Karpas-422 (cell line): ENCODE results near the gene GLRA3. TPM values are rescaled to one million over a fixed set of nuclear protein-coding genes. Genes with fewer than 3 reads are reported as not detected.
A peak's percentile ranks its signal among the peaks of the same experiment; 100 is the strongest.

ENCODE experiments used
- DNase-seq: peaks from one replicate; pipeline ENCODE4 v3.0.0-alpha.2; 2015
- H2AFZ ChIP-seq: fragments of 200-600 bp; sonication (generic); 2 replicates; pipeline ENCODE4 v1.6.1; 2014; ENCODE audit warnings: antibody characterized with exemption, low read length, mixed read lengths
- H3K27ac ChIP-seq: fragments of 200-600 bp; sonication (generic); 2 replicates; pipeline ENCODE4 v1.5.1; 2014; ENCODE audit warnings: mild to moderate bottlenecking, low read length, moderate library complexity
- H3K27me3 ChIP-seq: fragments of 200-600 bp; sonication (generic); 2 replicates; pipeline ENCODE4 v1.6.1; 2014; ENCODE audit warnings: low read length, mixed read lengths
- H3K36me3 ChIP-seq: fragments of 200-600 bp; sonication (generic); 2 replicates; pipeline ENCODE4 v1.6.1; 2014; ENCODE audit warnings: low read length, mixed read lengths; ENCODE audit not compliant: insufficient read depth
- H3K4me1 ChIP-seq: fragments of 200-600 bp; sonication (generic); 2 replicates; pipeline ENCODE4 v1.6.1; 2014; ENCODE audit warnings: mild to moderate bottlenecking, low read length, mixed read lengths
- H3K4me2 ChIP-seq: fragments of 200-600 bp; sonication (generic); 2 replicates; pipeline ENCODE4 v1.6.1; 2014; ENCODE audit warnings: low read length, low read depth, mild to moderate bottlenecking; ENCODE audit not compliant: poor library complexity, severe bottlenecking
- H3K4me3 ChIP-seq: fragments of 200-600 bp; sonication (generic); 2 replicates; pipeline ENCODE4 v1.5.1; 2014; ENCODE audit warnings: mild to moderate bottlenecking, antibody characterized with exemption, low read length, mixed read lengths
- H3K79me2 ChIP-seq: fragments of 200-600 bp; sonication (generic); 2 replicates; pipeline ENCODE4 v1.6.1; 2014; ENCODE audit warnings: mild to moderate bottlenecking, low read length, mixed read lengths
- H3K9ac ChIP-seq: fragments of 200-600 bp; sonication (generic); 2 replicates; pipeline ENCODE4 v1.6.0; 2014; ENCODE audit warnings: low read length
- H3K9me2 ChIP-seq: fragments of 200-600 bp; sonication (generic), shearing (Covaris generic); replicated peaks from 2 replicates; pipeline ENCODE4 v1.6.0; 2014; ENCODE audit warnings: mild to moderate bottlenecking, low read length, moderate library complexity; ENCODE audit not compliant: insufficient read depth
- H3K9me3 ChIP-seq: fragments of 300-700, 200-600 bp; sonication (generic); 2 replicates; pipeline ENCODE4 v1.6.1; 2014; ENCODE audit warnings: low read length, mixed read lengths
- H4K20me1 ChIP-seq: fragments of 200-600 bp; sonication (generic); 2 replicates; pipeline ENCODE4 v1.6.1; 2014; ENCODE audit warnings: mild to moderate bottlenecking, antibody characterized with exemption, low read length, low read depth; ENCODE audit not compliant: insufficient read depth
- total RNA-seq: library from RNA; depleted of rRNA; stranded (reverse); fragments of >200 nt; shearing (Covaris generic); gene quantifications from 2 replicates; pipeline ENCODE4 v1.2.3, GENCODE V29; 2014; ENCODE audit warnings: low replicate concordance

GLRA3 gene
- total RNA-seq, 1 experiment from 2014 or later = not detected

DNA sequence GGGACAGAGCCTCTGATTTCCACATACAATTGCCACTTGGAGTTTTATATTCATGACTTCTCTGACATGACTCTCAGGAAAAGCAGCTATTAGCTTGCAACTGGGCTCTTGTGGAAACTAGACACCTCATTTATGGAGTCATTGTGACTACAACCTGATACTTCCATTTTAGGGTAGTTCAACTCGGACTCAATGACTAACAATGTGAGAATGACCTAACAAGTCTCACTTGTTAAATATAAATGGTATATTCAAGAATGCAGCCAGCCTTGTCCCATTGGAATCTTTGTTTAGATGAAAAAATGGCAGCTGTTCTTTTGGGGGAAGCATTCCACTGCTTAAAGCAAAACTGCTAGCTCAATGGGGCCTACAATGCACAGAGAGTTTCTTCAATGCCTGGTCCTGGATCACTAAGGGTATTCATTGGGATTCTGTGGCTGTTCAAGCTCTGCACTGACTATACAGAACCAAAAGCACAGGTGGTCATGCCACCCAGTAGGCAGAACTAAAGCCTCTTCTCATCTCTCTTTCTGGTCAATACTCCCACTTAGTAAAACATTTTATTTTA lies 36.5 kb upstream of the GLRA3 start:
- no peaks in the 10 kb centered on the region for H3K4me1 ChIP-seq
- H3K4me3 ChIP-seq = no peak overlapping the region
- H3K9me2 ChIP-seq = no peaks in the 10 kb centered on the region
- no peak overlapping the region for H3K27ac ChIP-seq
- H3K36me3 ChIP-seq = no peaks in the 10 kb centered on the region
- no peak overlapping the region for H2AFZ ChIP-seq
- H3K79me2 ChIP-seq = no peaks in the 10 kb centered on the region
- no peak for DNase-seq
- H3K9me3 ChIP-seq = no peaks in the 10 kb centered on the region
- H3K27me3 ChIP-seq = no peaks in the 10 kb centered on the region
- no peak overlapping the region for H3K9ac ChIP-seq
- no peak overlapping the region for H3K4me2 ChIP-seq
- no peaks in the 10 kb centered on the region for H4K20me1 ChIP-seq

DNA sequence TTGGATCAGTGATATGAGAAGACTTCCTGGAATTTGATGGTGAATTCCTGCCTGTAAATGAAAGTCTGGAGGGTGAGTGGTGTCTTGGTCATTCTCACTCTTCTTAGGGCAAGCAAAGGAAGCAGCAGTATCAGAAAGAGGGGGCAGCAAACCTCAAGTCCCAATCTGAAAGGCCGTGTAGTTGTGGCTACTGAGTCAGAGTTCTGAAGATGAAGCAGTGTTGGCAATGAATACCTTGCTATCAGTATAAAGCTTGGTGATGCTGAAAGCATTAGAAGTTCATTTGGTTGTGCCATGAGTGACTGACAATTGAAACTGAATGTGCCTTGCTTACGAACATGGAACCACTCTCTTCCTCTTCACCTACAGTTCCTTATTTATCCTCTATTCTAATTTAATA lies 35.0 kb upstream of the GLRA3 start:
- Histone ChIP-seq H3K4me2 (no peak overlapping the region), H3K27ac (no peak overlapping the region), H2AFZ (no peak overlapping the region), H3K9me3 (no peaks in the 10 kb centered on the region), H3K9ac (no peak overlapping the region), H3K79me2 (no peaks in the 10 kb centered on the region), H3K9me2 (no peaks in the 10 kb centered on the region), H4K20me1 (no peaks in the 10 kb centered on the region), H3K27me3 (no peaks in the 10 kb centered on the region), H3K4me3 (no peak overlapping the region), H3K4me1 (no peaks in the 10 kb centered on the region), H3K36me3 (no peaks in the 10 kb centered on the region)
- DNase-seq = no peak

GRCh38 chr4:174860588-174860987 lies 31.5 kb upstream of the GLRA3 start:
- H2AFZ ChIP-seq = no peak overlapping the region
- no peaks in the 10 kb centered on the region for H4K20me1 ChIP-seq
- no peak overlapping the region for H3K27ac ChIP-seq
- no peak for DNase-seq
- no peaks in the 10 kb centered on the region for H3K9me2 ChIP-seq
- H3K4me3 ChIP-seq = no peak overlapping the region
- no peaks in the 10 kb centered on the region for H3K36me3 ChIP-seq
- H3K27me3 ChIP-seq = no peaks in the 10 kb centered on the region
- no peak overlapping the region for H3K9ac ChIP-seq
- H3K4me2 ChIP-seq = no peak overlapping the region
- no peaks in the 10 kb centered on the region for H3K4me1 ChIP-seq
- H3K79me2 ChIP-seq = no peaks in the 10 kb centered on the region
- no peaks in the 10 kb centered on the region for H3K9me3 ChIP-seq

DNA sequence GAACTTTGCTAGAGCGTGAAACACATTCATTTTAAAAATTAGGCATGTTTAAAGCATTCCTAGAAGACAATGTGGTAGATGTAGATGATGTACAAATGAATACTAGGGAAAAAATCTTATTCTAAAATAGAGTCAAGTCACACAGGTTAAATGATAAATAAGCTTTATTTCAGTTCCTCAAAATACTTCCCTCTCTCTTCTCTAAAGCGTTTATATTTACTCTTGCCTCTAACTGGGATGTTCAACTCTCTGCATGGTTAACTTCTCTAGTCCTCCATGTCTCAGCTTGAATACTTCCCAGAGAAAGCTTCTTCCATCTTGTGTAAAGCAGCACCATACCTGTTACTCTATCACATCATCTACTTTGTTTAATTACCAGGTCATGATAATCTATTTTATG lies 30.9 kb upstream of the GLRA3 start:
- no peaks in the 10 kb centered on the region for H3K9me2 ChIP-seq
- no peak overlapping the region for H3K4me2 ChIP-seq
- H3K27ac ChIP-seq = no peak overlapping the region
- no peaks in the 10 kb centered on the region for H3K36me3 ChIP-seq
- H3K79me2 ChIP-seq = no peaks in the 10 kb centered on the region
- H3K9me3 ChIP-seq = no peaks in the 10 kb centered on the region
- H3K4me3 ChIP-seq = no peak overlapping the region
- no peaks in the 10 kb centered on the region for H4K20me1 ChIP-seq
- H3K9ac ChIP-seq = no peak overlapping the region
- no peak overlapping the region for H2AFZ ChIP-seq
- no peak for DNase-seq
- no peaks in the 10 kb centered on the region for H3K4me1 ChIP-seq
- H3K27me3 ChIP-seq = no peaks in the 10 kb centered on the region

DNA sequence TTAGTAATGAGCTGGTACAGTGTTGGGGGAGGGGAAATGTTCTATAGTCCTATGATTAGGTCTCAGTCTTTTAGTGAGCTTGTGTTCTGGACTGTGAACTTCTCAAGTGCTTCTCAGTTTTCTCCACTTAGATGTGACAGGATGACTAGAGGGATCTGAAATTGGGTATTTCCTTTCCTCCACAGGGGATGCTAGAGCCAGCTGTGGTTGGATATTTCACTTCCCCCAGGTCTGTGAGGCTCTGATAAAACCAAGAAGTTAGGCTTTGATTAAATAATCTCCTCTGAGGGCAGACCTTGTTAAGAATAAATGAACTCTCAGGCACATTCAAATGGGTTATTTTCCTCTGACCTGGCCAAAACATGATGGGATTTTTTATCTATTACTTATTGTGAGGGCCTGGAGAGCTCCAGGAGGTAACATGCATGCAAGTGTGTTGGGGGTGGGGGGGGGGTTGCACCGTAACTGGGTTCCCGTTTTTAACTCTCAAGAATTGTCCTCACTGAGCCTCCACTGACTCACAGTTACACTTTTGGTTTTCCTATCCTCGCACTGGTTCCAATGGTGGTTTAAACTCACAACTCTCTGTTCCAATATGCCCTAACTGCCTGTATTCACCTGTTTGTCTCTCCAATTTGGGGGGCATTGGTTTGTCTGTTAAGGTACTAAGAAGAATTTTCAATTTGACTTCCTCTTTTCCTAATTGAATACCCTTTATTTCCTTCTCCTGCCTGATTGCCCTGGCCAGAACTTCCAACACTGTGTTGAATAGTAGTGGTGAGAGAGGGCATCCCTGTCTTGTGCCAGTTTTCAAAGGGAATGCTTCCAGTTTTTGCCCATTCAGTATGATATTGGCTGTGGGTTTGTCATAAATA lies 28.1 kb upstream of the GLRA3 start:
- Histone ChIP-seq H3K4me2 (no peak overlapping the region), H4K20me1 (no peaks in the 10 kb centered on the region), H2AFZ (no peak overlapping the region), H3K9me3 (no peaks in the 10 kb centered on the region), H3K9me2 (no peaks in the 10 kb centered on the region), H3K4me1 (no peaks in the 10 kb centered on the region), H3K27me3 (no peaks in the 10 kb centered on the region), H3K9ac (no peak overlapping the region), H3K36me3 (no peaks in the 10 kb centered on the region), H3K79me2 (no peaks in the 10 kb centered on the region), H3K27ac (no peak overlapping the region), H3K4me3 (no peak overlapping the region)
- peak; percentile 45 for DNase-seq

DNA sequence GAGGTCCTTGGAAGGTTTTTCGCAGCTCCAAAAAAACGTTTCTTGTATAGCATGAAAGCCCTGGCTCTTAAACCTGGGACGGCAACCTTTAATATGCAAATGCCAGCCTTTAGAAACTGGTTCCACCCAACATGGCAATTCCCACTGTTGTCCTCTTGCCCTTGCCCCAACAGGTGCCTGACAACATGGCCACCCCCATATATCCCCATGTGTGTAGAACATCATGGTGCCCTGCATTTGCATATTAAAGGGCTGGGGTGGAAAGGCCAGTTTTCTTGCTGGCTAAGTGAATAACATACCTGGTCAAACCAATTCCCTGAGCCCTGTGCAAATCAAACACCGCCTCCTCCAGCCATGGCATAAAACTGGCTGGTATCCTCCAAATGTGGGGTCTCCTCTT lies 26.0 kb upstream of the GLRA3 start:
- no peak overlapping the region for H2AFZ ChIP-seq
- no peak overlapping the region for H3K27ac ChIP-seq
- H3K4me1 ChIP-seq = no peaks in the 10 kb centered on the region
- H3K9ac ChIP-seq = no peak overlapping the region
- H3K79me2 ChIP-seq = no peaks in the 10 kb centered on the region
- H4K20me1 ChIP-seq = no peaks in the 10 kb centered on the region
- no peaks in the 10 kb centered on the region for H3K36me3 ChIP-seq
- H3K4me3 ChIP-seq = no peak overlapping the region
- no peak for DNase-seq
- no peak overlapping the region for H3K4me2 ChIP-seq
- no peaks in the 10 kb centered on the region for H3K9me3 ChIP-seq
- H3K9me2 ChIP-seq = no peaks in the 10 kb centered on the region
- no peaks in the 10 kb centered on the region for H3K27me3 ChIP-seq

GRCh38 chr4:174853629-174854028 lies 24.6 kb upstream of the GLRA3 start:
- no peak overlapping the region for H3K4me2 ChIP-seq
- no peaks in the 10 kb centered on the region for H3K9me2 ChIP-seq
- H3K4me1 ChIP-seq = no peaks in the 10 kb centered on the region
- H4K20me1 ChIP-seq = no peaks in the 10 kb centered on the region
- H3K36me3 ChIP-seq = no peaks in the 10 kb centered on the region
- DNase-seq = no peak
- H3K27me3 ChIP-seq = no peaks in the 10 kb centered on the region
- no peaks in the 10 kb centered on the region for H3K79me2 ChIP-seq
- no peak overlapping the region for H2AFZ ChIP-seq
- no peaks in the 10 kb centered on the region for H3K9me3 ChIP-seq
- H3K9ac ChIP-seq = no peak overlapping the region
- no peak overlapping the region for H3K4me3 ChIP-seq
- H3K27ac ChIP-seq = no peak overlapping the region

DNA sequence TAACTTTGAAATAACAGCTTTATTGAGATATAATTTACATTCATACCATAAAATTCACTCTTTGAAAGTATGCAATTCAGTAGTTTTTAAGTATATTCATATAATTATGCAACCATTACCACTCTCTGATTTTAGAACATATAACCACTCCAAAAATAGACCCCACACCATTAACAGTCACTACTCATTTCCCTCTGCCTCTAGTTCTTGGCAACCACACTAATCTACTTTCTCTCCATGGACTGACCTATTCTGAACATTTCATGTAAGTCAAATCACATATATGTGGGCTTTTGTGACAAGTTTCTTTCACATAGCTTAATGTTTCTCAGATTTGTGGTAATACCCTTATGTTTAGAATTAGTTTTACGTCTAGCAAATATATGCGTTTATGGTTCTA lies 19.5 kb upstream of the GLRA3 start:
- Histone ChIP-seq H3K9me2 (no peaks in the 10 kb centered on the region), H3K4me2 (no peak overlapping the region), H3K36me3 (no peaks in the 10 kb centered on the region), H3K27me3 (no peaks in the 10 kb centered on the region), H3K79me2 (no peaks in the 10 kb centered on the region), H3K9me3 (no peaks in the 10 kb centered on the region), H3K9ac (no peak overlapping the region), H3K4me1 (no peaks in the 10 kb centered on the region), H3K27ac (no peak overlapping the region), H3K4me3 (no peak overlapping the region), H2AFZ (no peak overlapping the region), H4K20me1 (no peaks in the 10 kb centered on the region)
- DNase-seq = no peak
